GM18909 (cell line): ENCODE data around the gene BIRC7.

Experiments used
- ATAC-seq: cut with Tn5 transposase; IDR thresholded peaks from one replicate; pipeline ENCODE4 v1.9.1; 2021; ENCODE audit warnings: mild to moderate bottlenecking; ENCODE audit not compliant: unreplicated experiment, poor library complexity

The BIRC7 gene

DNA sequence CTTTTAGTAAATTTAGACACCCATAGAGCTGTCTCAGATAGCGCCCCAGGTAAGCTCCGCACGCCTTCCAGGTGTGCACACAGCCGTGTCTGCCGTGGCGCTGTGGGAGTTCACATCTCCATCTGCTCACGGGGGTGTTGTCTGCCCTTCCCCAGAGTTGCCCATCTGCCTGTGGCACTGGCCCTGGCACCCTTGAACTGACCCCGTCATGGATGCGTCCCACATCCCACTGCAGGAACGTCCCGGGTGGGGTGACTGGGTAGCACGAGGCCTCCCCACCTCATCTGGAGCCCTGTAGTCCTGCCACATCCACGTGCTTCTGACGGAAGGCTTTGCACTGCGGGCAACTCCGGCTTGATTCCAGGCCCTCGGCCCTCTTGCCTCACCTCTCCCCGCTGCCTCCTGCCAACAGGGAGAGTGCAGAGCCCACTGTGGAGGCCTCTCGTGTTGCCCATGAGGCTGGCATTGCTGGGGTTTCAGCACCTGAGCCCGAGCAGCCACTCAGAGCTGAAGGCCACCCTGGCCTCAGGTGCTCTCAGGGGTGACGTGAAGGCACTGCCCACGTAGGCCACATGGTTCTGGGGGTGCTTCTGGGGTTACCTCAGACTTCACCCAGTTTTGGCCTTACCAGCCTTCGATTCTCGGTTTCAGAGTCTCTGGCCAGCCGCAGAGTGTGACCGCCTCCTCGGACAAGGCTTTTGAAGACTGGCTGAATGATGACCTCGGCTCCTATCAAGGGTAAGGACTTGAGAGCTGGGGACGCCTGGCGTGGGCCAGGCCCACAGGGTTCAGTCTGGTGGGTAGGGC is 42.0 kb downstream of the BIRC7 start:
- ATAC-seq, result no peak

DNA sequence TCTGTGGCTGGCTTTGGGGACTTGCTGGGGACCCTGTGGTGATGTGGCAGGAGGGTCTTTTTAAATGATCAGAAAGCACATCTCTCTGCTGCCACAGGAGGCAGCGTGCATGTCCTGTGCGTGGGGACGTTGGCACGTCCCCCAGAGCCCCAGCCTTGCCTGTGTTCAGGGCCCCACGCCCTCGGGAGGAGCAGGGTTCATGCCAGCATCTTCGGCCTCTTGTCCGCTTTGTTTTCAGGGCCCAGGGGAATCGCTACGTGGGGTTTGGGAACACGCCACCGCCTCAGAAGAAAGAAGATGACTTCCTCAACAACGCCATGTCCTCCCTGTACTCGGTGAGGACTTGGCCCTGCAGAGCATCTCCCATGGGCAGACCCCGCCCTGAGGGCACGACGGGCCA is 43.0 kb downstream of the BIRC7 start:
- ATAC-seq, result no peak

DNA sequence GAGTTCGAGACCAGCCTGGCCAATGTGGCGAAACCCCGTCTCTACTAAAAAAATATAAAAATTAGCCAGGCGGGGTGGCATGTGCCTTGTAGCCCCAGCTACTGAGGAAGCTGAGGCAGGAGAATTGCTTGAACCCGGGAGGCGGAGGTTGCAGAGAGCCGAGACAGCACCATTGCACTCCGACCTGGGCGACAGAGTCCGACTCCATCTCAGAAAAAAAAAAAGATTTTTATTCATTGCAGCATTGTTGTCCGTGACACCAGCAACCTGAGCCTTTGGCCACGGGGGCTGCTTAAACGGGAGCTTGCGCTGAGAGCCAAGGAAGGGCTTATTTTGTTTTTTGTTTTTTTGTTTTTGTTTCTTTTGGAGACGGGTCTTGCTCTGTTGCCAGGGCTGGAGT is 44.2 kb downstream of the BIRC7 start:
- ATAC-seq, result no peak

DNA sequence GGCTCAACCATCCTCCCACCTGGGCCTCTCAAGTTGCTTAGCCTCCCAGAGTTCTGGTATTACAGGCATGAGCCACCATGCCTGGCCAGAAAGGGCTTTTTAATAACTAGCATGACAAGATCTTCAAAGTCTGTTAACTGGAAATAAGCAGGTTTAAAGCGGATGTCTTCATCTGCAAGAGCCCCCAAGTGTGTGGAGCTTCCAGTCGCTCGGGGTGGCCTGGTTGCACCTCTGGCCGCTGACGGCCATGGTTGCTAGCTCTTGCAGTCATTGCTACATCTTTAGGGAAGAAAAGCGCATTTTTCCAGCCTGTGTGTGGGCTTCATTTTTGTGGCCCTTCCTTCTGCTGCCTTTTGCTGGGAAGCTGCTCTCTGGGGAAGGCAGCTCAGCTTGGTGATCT is 44.7 kb downstream of the BIRC7 start:
- no peak for ATAC-seq

DNA sequence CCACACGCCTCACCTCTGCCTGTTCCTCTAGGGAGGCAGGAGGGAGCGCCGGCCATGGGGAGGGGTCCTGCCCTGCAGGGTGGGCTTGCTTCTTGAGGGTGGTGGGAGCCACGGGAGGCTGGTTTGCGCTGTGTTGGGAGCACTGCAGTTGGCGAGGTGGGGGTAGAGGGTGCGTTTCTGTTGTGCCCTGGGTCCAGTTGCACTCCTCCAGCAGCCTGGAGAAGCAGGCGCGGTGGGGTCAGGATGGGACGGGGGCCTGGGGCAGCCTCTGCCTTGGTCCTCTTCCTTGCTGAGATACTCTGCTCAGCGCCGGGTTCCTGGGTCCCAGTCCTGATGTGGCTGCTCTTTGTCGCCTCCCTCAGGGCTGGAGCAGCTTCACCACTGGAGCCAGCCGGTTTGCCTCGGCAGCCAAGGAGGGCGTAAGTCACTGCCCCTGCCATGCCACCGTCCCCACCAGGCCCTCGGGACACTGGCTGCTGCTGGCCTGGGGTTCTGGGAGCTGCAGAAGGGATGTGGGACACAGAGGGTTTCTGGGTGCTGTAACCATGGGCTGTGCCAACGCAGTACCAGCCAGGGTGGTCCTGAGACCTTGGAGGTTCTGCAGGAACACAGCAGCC is 45.3 kb downstream of the BIRC7 start:
- ATAC-seq, result no peak

DNA sequence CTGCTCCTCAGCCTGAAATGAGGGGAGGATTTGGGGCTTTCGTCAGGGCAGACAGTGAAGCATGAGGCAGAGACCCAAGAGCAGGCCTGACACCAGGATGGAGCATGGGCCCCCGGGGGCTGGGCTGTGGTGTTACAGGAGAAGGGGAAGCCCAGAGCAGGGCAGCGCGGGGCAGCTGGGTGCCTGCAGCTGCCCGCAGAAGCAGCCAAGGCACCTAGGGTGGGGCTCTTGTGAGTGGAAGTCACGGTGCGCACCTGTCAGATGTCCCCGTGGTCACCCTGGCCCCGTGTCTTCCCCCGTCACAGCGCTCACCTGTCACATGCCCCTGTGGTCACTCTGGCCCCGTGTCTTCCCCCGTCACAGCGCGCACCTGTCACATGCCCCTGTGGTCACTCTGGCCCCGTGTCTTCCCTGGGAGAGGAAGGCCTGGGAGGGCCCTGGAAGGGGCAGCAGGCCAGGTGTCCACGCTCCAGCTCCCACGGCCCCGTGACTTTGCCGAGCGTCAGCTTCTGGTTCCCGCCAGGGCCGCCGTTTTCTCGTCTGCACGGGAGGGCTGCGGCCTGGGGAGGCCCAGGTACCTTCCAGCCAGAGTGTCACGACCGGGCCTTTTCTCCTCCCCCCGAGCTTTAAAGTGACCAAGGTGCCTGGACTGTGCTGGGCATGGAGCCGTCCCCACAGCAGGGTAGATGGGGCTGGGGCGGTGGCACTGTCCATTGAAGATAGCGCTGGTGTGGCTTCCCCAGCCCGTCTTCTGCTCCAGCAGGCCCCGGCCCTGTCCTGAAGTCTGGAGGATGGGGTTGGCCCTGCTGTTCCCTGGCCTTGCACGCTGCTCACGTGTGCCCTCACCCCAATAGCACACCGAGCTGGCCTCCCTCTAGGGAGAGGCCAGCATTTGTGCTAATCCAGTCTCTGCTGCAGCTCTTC is 46.3 kb downstream of the BIRC7 start:
- ATAC-seq, result no peak

DNA sequence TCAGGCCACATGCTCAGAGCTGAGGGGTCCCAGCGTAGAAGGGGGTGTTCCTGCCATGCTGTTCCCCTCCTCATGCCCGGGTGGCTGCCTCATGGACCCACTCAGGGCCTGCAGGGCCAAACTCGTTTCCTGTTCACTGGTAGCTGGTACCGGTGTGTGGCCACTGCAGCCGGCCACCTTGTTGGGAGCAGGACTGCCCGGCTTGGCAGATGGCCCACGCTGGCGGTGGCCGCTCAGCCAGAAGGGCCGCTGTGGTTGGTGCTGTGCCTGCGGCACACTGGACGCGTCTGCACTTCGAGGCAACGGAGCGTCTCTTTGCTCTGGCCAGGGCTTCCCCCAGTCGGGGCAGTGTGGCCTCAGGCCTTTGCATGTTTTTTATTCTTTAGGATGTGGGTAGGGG is 47.2 kb downstream of the BIRC7 start:
- no peak for ATAC-seq

DNA sequence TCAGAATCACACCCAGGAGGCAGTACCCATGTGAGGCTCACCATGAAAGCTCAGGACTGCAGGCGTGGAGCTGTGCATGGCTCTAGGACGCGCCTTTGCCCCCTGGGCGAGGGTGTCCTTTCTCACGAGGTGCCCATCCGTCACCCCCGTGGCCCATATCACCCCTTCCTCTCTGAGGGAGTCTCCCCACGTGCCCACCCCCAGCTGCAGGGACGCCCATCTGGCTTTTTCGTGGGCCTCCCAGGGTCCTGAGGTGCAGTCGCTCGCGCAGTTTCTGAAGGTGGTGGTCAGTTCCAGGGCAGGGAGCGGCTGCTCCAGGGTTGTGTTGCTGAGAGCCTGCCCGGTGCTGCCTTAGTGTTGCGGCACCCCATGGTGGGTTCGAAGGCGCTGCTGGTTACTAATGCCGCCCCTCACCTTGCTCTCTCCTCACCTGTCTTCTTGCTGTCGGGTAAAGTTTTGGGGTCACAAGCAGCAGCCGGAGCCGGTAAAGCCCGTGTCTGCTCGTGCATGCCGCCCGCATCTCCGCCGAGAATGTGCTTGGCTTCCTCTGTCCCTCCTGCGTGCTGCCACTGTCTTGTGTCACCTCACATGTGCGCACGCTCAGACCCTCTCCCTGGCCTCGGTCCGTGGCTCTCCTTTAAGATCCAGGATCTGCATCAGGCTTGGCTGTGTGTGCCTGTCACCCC is 47.8 kb downstream of the BIRC7 start:
- no peak for ATAC-seq

DNA sequence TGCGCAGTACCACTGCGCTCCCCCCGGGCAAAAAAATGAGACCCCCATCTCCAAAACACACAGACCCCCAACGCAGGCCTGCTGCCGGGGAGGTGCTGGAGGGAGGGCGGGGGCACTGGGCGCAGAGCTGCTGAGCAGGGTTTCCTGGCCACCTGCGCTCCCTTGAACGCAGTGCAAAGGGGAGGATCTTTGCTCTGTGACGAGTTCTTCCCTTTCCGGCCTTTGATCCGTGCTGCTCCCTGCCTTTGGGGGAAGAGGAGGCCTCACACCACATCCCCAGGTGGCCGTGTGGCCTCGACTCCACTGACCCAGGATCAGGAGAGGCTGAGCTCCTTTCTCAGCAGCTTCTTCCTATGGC is 48.4 kb downstream of the BIRC7 start:
- no peak for ATAC-seq

DNA sequence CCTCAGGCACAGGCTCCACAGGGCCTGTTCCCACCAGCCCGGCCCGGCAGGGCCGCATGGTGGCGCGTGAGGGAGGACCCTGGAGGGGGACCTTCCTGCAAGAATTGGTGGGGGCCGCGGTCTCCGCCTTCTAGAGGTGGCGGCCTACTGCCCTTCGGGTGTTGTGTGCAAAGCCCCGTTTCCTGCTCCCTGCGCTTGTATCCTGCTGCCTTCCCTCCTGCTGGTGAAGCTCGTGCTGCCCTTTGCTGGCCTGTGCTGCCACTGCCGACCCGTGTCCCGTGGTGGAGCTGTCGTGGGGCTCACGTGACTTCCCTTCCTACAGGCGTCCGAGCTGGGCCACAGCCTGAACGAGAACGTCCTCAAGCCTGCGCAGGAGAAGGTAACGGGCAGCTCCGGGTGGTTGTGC is 48.8 kb downstream of the BIRC7 start:
- ATAC-seq, result no peak

DNA sequence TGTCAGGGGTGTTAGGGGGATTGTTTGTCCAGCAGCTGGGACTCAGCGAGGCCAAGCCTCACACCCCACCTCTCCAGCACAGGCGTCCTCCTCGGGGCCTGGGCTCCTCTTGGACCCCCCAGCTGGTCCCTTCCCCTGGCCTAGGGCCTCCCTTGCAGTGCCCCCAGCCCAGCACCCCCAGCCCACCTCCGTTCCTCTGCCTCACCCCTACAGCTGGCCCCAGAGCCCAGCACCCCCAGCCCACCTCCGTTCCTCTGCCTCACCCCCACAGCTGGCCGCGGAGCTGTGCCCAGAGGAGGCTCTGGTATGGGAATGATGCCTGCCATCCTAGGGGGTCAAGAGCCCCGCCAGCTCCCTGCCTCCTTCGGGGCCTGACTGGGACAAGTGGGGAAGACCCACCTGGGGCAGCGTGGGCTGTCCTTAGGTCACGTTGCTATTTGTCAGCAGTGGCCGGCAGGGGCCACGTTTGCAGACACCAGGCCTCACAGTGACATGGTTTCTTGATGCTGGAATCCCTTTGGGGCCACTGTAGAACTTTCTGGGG is 49.3 kb downstream of the BIRC7 start:
- no peak for ATAC-seq

DNA sequence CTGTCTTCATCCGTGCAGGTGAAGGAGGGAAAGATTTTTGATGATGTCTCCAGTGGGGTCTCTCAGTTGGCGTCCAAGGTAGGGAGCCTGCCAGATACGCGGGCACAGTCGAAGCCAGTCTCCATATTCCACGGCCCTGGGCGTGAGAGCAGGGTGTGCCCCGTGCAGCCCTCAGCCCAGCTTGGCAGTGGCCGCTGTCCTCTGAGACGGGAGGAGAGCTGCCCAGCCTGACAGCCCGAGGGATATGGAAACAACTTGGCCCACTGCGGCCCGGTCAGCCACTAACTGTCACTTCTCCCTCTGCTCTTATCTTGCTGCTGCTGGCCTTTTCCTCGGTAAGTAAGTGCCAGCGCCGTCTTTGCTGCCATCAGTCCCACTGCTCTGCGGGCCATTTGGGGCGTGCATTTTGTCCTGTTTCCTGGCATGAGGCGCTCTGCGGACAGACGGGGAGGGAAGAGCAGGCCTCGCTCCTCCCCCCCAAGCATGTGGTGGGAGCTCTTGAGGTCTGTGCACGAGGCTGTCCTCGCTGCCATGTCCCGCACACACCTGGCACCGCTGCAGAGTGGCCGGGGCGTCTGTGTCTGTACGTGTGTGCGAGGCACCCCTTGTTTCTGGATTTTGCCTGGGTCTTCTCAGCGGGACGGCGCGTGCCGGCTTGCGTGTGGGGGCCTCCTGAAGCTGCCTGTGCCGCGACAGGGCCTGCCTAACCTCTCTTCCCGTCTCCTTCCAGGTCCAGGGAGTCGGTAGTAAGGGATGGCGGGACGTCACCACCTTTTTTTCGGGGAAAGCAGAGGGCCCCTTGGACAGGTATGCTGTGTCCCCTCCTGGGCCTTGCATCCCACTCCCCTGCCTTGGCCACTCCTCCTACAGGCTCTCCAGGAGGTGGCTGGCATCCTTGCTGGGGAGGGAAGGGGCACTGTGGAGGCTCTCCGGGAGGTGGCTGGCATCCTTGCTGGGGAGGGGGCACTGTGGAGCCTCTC is 50.2 kb downstream of the BIRC7 start:
- no peak for ATAC-seq

DNA sequence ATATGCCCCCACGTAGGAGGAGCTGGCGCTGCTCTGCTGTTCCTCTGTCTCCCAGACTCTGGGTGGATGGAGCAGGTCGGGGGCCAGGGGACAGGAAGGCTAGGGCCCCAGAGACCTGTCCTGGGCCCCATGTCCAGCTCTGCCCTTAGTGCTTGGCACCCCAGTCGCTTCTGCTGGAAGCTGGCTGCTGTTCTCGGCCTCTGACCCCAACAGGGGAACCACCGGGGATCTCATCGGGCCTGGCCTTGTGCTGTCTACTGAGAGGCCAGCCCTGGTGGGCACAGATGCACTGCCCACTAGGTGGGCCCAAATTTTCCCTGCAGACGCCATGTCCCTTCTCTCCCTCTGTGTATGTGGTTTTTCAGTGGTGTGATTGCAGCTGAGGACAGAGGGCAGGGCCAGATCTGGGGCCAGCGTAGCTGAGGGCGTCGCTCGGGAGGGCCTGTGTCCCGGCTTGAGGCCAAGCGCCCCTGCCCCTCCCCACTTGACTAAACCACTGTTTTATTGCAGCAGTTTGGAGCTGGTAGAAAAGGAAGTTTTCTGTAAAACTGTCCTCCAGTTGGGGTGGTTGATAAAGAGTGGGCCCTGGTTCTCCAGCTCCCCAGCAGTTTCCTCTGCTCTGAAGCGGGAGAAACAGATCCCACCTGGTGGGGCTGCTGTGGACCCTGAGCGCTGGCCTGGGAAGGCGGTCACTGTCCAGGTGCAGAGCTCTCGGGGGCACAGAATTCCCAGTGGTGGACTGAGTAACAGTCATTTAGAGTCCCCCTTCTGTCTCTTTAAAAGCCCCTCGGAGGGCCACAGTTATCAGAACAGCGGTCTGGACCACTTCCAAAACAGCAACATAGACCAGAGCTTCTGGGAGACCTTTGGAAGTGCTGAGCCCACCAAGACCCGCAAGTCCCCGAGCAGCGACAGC is 51.3 kb downstream of the BIRC7 start:
- no peak for ATAC-seq

DNA sequence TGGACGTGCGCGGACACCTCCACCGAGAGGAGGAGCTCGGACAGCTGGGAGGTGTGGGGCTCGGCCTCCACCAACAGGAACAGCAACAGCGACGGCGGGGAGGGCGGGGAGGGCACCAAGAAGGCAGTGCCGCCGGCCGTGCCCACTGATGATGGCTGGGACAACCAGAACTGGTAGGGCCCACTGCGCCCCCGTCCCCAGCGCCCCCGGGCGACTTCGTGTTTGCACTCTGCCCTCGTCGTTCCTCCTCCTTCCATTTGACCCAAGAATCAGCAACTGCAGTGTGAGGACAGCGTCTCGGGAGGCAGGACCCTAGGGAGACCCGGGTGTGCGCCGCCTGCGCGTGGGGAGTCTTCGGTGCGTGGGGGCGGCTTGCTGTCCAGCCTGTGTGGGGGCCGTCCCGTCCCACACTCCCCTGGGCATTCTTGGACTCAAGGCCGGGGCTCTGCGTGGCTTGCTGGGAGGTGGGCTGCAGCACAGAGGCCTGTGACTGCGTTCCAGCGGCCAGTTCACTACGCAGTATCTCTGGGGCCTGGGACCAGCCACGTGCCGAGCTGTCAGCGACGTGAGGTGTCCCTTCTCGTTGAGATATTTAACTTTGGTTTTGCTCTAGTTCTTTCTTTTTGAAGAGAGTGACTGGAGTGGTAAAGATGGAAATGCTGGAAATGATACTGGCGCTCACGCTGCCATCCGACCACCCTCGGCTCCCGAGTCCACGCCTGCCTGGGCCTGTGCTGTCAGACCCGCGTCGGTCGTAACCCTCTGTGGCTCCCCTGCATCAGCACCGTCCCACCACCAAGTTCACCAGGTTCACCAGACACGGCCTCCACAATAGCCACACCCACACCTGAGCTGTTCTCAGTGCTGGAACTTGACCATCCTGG is 52.2 kb downstream of the BIRC7 start:
- no peak for ATAC-seq

DNA sequence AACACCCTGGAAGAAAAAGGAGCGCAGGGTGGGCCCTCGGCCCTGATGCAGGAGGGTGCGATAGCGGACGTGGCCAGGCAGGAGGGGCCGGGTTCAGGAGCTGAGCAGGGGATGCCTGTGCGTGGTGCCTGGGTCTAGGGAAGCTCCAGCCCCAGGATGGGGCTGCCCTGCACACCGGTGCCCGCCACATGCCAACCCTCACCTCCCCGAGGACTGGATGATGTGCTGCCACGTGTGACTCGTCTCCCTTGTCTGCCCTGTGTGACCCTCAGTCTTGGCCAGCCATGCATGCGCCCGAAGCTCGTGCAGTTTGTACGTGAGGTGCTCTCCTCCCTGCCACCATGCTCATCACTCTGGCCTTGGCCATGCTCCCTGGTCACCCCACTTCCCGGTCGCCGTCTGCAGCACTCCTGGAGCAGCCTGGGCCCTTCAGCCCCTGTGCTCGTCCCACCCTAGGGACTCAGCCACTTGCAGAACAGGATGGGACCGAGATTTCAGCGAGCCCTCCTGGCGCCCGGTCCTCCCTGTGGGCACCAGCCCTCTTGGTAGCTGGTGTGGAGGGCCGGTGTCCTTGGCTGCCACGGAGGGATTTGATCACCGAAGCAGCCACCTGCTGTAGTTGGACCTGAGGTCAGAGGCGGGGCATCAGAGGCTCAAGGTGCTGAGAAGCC is 53.0 kb downstream of the BIRC7 start:
- no peak for ATAC-seq

DNA sequence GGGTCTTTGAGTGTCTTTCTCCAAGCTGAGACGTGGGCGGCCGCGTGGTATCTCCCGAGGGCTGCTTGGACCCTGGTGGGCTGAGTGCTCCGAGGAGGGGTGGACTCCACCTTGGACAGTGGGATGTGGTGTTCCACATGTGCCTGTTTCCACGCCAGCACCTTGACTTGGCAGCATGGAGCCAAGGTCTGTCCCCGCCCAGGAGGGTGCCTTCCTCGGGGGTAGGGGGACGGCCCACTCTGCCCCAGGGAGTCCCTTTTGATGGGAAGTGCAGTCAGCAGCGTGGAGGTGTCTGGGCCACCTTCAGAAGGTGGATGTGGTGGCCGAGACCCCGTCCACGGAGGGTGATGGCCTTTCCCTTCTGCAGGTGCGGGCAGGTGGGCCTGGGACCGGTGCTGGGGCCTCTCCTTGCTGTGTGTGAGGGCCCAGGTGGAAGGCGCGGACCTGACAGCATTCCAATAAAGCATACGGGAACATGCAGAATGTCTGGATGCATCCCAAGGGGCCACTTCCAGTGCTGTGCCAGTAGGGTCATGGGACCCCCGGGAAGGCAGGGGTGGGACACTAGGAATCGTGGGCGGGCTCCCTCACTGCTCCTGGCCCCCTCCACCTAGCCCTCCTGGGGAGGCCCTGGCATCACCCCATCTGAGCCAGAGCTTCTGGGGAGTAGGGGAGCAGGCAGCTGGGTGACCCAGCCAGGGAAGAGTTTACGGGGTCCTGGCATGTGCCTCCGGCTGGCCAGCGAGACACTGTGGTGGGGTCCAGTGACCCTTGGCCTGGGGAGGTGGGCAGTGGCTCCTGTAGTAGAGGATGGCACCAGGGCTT is 53.8 kb downstream of the BIRC7 start:
- ATAC-seq, result no peak
